Stimulated activated CD8-positive, alpha-beta memory T cell treated with anti-CD3 and anti-CD28 coated beads, Interleukin-12 subunit alpha, Interleukin-12 subunit beta, amount 100 ng/mL, for 24 hours (primary cell): ENCODE results near the gene FGFR2.

Source experiments
- DNase-seq: peaks from one replicate; pipeline ENCODE4 v3.0.0-alpha.2; 2020; ENCODE audit errors: extremely low read depth

The FGFR2 gene

DNA sequence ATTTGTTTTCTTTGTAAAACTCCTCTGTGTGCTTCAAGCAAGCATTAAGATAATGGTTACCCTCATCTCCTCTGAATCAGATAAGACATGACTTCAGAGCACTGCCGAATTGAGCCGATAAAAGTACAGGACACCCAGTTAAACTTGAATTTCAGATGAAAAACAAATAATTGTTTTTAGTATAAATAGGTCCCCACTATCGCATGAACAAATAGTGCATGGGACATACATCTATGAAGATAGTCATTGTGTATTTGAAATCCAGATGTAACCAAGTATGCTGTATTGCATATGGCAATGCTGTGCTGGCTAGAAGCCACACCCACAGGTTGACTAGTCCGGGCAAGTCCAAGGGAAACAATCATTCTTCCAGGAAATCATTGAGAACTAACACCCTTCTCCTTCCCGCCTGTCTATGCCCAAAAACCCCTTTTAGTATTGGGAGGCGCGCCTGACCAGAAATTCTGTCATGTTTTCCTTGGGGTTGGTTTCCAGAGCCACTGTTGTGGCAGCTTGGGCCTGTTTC lies 12.6 kb upstream of the FGFR2 start:
- no peak for DNase-seq

DNA sequence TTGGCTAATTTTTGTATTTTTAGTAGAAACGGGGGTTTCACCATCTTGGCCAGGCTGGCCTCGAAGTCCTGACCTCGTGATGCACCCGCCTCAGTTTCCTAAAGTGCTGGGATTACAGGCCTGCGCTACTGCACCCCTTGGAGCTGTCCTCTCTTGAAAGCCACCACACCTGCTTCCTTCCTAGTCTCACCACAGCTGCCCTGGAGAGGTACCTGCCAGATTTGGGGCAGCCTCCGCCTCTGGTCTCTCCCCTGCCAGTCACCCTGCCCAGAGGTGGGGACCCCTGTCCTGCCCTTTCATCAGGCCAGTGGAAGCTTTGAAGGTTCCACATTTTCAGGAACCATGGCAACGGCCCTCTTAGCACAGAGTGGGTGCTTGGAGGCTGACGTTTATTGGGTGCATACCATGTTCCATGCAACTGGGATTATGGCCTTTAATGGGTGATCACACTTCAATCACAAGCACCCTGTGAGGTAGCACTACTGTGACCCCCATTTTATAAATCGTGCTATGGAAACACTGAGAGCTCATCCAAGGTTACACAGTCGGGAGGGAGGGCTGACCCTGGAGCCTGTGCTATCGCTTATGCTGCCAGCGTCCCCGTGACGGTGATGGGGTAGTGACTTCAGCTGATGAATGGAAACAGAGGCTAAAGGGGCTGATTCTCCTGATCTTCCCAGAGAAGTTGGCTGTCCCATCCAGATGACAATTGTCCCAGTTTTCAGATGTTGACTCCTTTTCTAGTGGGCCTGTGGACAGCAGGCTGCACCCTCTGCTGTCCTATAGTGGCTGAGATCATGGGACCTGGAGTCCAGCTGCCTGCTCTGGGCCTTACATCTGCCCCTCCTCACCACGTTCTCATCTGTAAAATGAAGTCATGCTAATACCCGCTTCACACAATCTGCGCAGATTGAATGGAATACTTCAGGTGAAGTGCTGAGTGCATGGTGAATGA lies 11.5 kb upstream of the FGFR2 start:
- no peak for DNase-seq

DNA sequence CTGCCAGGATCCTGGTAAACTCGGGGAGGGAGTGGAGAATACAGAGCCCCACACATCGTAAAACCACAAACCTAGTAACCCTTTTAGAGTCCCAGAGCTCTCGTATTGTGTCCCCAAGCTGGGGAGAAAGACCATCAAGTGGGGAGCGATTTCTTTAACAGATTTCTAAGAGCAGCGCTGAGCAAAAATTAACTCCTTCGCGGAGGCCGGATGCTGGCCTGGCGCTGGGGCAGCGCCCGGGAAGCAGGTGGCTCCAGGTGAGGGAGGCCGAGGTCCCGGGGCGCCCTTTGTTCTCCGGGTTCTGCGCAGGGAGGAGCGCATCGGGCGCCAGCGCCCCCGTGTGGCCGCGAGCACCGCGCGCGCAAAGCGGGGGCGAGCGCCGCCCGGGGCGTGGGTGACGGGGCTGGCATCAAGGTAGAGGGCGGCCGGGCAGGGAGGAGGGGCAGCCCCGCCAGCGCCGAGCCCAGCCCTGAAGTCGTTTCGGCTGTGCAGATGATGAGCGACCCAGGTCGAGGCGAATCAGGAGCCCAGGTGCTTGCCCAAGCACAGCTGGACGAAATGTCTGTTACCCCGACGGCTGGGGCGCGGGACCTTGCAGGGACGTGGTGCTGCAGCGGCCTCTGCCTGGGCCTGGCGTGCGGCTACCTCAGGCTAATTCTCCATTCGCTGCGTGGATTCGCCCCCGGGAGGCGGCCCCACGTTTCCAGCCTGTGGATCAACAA lies 10.4 kb upstream of the FGFR2 start:
- DNase-seq = no peak

DNA sequence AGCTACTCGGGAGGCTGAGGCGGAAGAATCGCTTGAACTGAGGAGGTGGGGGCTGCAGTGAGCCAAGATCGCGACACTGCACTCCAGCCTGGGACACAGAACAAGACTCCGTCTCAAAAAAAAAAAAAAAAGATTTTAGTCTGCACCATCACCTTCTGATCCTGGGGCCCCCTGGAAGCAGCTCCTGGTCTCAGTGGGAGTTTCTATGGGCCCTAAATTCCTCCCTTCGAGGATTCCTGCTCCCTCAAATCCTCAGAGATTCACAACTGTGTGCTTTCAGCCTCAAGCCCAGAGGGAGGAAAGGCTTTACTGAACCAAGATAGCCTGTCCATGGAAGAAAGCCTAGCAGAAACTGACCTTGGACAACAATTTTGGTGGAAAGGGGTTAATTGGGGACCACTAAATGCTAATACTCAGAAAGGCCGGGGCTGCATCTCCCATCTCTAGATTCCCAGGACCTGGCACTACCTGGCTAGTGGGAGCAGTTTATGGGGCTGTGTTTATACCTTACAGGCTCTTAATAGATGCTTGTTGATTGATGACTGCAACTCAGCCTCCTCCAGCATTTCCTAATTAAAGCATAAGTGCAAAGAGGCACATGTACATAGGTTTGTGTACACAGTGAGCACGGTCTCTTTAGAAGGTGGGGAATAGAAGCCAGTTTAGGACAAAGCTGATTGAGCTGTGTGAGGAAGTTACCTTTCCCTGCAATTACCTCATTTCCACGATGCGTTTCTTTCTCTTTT lies 9.2 kb upstream of the FGFR2 start:
- no peak for DNase-seq

DNA sequence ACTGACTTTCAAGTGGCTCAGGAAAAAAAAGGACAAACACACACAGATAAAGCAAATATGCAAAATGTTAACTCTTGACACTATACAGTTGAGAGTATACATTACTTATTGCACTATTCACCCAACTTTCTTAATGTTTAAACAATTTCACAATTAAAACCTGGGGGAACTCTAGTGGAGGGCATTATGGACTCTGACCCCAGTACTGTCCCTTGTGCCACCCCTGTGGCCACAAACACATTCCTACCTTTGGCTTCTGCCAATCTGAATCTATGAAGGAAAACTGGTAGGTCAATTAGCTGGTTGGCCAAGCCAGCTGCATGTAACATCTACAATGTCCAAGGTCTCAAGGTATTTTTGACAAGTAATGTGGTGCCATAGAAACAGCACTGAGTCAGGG lies 7.5 kb upstream of the FGFR2 start:
- DNase-seq = no peak

DNA sequence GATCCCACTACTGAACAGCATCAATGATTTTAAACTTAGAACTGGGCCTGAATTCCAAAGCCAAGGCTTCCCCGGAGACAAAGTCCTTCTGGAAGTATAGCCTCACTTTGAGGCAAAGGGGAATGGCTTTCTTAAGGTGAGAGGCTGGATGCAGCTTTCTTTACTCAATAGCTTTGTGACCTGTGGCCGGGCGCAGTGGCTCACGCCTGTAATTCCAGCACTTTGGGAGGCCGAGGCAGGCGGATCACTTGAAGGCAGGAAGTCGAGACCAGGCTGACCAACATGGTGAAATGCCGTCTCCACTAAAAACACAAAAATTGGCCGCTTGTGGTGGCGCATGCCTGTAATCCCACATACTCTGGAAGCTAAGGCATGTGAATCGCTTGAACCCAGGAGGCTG lies 3.2 kb upstream of the FGFR2 start:
- no peak for DNase-seq

DNA sequence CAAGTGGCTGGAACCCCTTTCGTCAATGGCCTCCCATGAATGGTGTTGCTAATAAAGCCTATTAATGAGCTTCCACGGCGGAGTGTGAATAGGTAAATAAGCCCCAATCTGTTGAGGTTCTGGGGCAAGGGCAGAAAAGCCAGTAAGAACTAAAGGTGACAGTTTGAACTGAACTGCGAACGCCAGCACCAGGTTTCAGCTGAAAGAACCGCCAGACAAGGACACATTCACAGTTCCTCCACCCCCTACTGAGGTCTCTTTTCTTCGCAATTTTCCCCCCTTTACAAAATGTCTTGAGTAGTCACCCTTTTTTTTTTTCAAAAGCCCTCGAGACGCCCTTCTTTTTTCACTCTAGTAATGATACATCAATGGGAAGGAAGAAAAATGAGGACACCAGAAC lies 2.4 kb upstream of the FGFR2 start:
- no peak for DNase-seq

DNA sequence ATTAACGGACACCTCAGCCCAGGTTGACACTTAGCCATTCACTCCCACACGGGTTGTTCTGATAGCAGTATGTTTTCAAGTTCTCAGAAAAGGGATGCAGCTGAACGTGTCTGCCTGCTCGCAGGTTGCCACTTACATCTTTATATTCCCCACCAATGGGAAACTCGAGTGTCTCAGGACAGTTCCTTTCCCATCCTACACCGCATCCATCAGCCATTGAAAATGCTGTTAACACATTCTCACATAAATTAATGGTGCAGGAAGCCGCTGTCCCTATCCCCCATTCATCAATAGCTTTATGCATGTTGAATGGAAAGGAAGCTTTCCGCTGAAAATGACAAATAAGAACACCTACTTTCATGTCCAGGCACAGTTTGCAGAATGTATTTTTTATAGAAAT lies 1.7 kb upstream of the FGFR2 start:
- DNase-seq = no peak

DNA sequence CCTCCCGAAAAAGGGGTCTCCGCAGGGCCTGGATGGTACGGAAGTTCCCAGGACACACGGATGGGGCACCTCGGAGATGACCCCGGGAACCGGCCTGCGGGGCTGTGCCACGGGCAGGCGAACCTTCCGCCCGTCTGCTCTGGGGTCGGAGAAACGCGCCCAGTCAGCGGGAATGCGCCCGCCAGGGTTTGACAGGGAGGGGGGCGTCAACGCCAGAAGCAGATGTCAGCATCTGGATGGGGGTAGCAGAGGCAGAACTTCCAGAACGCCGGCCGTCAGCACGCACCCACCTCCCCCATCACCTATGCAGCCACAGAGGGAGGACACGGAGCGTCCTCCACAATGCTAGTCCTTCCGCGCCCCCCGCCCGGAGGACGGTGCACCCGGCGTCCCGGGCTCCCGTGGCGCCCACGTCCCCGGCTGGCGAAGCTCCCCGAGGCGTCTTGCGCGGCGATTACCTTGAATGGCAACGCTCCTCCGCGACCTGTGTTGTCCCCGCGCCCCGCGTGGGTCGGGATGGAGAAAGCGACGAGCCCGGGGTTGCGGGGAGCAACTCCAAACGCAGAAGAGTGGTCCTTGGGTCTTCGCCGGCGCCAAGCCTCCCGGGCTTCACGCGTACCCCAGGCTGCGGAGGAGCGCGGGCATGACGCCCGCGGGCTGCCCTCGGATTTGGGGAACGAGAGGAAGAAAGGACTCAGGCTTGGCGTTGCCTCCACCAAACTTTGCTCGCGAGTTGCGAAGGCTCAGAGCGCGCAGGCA lies 561 bp downstream of the FGFR2 start:
- no peak for DNase-seq

DNA sequence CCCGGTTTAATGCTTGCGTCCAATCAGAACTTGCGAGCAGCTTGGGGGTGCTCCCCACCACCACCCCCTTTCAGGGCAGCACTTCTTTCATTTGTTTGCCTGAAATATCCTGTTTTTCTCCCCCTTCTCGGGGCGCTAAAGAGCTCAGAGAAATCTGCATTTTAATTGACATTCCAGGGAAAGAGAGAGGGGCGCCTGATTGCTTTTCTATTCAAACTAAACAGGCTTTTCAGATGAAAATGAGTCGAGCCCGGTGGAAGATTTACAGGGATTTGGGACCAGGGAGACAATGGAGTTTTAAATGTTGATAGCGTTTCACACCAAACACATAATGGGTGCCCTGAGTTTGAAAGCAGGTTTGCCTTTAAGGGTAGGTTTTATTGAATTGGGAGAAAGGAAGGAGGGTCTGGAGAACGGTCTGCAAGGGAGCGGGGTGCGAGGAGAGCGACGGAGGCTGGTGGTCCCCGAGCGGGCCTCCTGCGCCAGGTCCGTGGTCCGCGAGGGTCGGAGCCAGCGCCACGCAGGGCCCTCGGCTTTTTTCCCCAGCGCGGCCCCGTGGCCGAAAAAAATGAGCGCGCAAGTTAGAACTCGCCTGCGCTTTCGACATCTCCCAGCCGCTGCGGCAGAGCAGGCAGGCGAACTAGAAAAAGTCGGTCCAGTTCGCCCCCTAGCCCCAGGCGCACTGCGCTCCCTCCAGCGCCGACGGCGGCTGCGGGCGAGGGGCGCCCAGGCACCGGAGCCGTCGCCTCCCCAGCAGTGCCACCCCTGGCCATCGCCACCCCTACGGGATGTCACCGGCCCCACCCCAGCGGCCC lies 1.3 kb downstream of the FGFR2 start:
- DNase-seq = no peak

DNA sequence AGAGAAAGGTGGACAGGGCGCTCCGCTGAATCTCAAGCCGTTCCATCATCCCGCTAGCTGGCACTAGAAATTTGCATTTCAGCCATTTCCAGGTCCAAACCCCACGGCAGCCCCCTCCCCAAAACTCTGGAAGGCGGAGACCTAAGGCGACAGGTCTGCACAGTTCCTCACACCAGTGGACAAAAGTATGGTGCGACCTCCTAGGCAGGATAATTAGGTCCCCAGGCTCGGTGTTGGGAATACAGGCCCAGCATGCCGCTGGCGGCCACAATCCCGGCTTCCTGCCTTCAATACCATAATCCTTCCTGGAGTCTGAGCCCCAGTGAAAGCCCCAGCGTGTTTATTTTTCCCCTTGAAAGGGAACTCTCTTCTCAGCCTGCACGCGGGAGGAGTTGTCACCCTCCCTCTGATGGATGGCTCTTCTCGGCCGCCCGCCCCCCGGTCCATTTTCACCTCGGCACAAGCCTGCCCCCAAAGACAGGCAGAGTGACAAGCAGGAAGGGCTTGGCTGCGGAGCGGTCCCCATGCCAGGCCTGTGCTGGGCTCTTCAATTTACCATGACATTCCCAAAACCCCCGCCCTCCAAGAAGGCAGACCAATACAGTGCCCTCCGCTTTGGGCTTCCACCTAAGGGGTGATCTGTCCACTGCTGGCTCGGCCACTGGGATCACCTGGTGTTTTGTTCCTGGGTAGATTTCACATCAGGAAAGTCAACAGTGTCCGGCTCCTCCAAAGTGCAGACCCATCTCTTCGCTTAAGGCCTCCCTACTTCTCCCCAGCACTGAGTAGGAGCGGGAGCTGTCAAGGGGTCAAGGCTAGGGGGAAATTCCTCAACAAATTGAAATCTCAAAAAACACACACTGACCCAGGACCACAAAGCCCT lies 2.2 kb downstream of the FGFR2 start:
- no peak for DNase-seq

DNA sequence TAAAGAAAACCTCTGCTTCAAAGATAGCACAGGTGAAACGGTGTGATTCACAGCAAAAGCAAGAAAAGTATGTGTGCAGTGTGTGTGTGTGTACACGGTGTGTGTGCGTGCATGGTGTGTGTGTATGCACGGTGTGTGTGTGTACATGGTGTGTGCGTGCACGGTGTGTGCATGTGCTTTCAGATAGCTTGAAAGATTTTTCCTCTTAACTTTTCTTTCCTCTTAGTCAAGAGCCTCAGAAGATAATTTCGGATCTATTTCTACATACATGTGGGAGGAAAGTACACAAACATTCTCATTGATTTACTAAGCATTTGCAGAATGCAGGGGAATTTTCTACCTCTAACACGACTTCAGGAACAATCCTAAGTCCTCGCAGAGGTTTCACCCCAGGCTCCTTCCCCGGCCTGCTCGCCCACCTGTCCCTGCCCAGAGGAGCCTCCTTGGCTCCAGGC lies 2.9 kb downstream of the FGFR2 start:
- no peak for DNase-seq

DNA sequence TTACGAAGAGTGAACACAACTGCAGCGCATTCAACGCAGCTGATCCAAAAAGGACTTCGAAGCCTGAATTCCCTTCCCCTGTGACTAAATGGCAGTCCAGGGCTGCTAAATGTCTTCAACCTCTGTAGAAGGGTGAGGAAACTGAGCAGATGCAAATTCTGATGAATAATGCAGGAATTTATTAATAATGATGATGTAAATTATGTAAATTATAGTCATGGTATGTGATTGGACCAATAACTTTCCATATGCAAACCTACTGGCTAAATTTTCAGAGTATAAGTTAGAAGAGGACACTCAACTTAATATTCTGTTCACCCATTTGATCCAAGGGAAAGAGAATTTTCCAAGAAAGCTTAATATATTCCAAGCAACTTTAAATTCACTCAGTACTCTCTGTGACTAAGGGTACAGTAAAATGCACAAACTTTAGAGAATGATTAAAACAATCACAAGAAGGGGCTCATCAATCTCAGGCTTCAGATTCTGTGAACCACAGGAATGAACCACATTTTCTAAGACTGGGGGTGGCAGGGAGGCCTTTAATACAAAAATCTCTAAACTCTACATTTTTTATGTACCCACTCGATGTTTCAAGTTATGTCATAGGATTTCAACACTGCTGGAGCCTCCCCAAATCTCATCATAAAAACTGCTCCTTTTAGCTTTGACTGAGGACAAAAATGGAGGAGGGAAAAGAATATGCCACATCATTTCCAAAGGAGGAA lies 3.5 kb downstream of the FGFR2 start:
- DNase-seq = no peak

DNA sequence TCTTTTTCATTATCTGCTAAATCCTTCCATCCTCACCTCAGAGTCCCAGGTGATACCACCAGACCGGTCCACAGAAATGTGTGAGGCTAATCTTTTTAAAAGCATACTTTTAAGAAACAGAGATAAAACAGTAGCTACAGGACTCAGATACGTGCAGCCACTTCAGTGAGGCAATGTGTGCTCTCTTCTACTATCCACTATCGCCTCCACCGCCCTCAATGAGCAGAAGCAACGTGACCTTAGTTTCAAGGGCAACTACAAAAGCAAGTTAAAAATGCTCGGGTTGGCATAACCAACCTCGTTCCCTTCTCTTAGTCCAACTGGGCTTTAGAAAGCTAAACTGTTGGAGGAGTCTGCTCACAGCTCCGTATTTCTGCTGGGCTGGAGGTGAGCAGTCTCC lies 4.2 kb downstream of the FGFR2 start:
- DNase-seq = no peak

DNA sequence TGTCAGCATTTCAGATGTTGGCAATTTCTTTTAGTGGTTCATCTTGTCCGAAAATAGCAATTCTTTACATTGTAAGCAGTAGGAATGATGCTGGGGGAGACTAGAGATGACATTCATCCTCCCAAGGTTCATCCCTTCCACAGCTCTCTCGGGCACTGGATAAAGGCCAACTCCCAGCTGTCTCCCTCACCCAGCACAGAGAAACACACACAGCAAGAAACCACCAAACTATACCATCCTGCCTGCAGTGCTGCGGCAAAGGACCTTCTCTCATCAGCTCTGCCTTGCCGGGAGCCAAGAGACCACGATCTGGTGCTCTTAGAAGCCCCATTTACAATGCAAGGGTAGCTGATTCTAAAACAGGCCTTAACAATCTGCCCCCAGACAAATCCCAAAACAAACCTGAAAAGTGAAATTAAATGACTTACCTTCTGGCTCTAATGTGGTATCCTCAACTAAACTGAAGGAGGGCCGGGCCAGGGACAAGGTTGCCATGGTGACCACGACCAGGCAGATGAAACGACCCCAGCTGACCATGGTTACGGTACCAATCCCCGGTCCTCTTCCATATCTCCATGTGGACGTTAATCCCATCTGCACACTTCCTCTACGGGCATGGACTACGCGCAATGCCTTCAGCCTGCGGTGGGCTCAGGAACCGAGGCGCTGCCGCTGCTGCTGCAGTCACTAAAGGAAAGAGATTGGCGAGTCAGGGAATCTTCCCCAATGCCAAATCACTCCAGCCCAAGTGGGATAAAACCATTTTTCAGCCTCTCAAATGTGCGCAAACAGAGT lies 4.8 kb downstream of the FGFR2 start:
- DNase-seq = no peak

DNA sequence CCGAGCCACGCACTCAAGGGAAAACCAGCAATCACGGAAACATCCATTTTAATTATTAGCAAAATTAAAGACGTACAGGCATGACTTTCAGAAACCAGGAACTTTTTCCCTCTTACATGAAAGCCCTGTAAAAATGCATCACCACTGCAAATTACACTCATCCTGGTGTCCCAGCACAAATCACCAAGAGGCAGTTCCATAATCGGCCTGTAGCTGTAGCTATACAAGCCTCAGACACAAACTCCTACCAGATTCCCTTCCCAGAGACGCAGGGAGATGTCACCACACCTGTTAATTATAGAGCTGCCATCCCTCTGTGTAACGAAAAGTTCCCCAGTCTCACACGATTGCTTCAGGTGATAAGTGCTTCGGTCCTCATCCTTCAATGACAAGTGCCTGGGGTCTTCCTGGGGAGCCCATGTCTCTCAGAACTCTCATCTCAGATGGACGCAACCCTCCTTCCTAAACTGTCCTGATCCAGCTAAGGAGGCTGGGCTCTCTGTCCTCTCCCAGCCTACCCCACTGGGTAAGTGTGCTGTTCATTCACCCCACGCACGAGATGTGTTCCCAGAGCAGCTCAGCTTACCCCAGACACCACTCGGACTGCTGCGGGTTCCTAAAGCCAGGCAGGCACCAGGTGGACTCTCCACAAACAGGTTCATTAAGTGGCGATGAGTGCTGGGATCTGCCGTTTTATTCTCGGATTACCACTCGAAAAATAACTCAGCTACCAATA lies 5.9 kb downstream of the FGFR2 start:
- DNase-seq = no peak

DNA sequence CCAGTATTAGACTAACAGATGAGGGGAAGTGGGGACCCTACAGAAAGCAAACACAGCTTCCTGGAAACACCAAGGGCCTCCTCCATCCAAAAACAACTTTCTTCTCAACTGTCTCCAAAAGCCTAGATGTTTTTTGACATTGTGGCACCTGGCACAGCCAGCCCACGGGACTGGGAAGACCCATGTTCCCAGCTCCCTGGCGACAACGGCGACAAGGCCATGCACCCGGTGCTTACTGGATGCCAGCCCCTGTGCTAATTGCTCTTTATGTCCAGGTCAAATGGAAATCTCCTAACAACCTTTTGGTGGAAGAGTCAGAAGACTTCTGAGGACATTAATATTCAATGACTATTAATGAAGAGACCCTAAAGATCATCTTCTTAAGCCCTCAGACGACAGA lies 7.1 kb downstream of the FGFR2 start:
- no peak for DNase-seq
